Neural cell (in vitro differentiated cells): ENCODE results near the gene EMC6.

Experiments used
- POLR2AphosphoS5 ChIP-seq: IDR thresholded peaks from 2 replicates; pipeline ENCODE4 v1.6.1; 2012
- TF ChIP-seq, protein P1 (sequence below): fragments of 450-650 bp; IDR thresholded peaks from 2 replicates; pipeline ENCODE4 v1.5.1; 2014; ENCODE audit warnings: antibody characterized with exemption, mild to moderate bottlenecking, moderate library complexity; ENCODE audit not compliant: poor library complexity, severe bottlenecking

DNA sequence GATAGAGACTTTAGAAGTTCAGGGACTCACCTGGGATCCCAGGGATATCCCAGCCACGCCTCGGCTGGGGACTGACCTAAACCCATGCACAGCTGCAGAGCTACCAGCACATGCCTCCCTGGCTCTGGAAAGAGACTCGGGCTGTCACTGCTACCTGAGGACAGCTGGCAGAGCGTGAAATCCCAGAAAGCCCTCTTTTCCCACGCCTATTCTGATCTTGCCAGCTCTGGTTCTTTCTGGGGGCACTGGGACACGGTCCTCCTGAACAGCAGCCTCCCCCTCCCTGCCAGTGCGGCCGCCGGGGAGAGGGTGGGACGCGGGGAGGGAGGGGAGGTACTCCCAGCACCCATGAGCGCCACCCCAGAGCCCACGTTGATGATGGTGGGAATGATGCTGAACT, 16.6 kb downstream of the EMC6 start:
- TF ChIP-seq, protein P1, sequence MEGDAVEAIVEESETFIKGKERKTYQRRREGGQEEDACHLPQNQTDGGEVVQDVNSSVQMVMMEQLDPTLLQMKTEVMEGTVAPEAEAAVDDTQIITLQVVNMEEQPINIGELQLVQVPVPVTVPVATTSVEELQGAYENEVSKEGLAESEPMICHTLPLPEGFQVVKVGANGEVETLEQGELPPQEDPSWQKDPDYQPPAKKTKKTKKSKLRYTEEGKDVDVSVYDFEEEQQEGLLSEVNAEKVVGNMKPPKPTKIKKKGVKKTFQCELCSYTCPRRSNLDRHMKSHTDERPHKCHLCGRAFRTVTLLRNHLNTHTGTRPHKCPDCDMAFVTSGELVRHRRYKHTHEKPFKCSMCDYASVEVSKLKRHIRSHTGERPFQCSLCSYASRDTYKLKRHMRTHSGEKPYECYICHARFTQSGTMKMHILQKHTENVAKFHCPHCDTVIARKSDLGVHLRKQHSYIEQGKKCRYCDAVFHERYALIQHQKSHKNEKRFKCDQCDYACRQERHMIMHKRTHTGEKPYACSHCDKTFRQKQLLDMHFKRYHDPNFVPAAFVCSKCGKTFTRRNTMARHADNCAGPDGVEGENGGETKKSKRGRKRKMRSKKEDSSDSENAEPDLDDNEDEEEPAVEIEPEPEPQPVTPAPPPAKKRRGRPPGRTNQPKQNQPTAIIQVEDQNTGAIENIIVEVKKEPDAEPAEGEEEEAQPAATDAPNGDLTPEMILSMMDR: no peak
- no peak for TF ChIP-seq POLR2AphosphoS5
